HEK293 (cell line): Measurements from ENCODE around the gene ETNK1.

Experiments used
- BCL11B ChIP-seq: fragments of 450-650 bp; formaldehyde crosslinking; IDR thresholded peaks from 2 replicates; pipeline ENCODE4 v1.5.1; 2016; ENCODE audit warnings: low read depth, missing biosample characterization, missing genetic modification characterization
- INSM2 ChIP-seq: fragments of 450-650 bp; formaldehyde crosslinking; IDR thresholded peaks from 2 replicates; pipeline ENCODE4 v1.5.1; 2016; ENCODE audit warnings: missing biosample characterization, missing genetic modification characterization
- KLF9 ChIP-seq: fragments of 450-650 bp; formaldehyde crosslinking; IDR thresholded peaks from 2 replicates; pipeline ENCODE4 v1.5.1; 2016; ENCODE audit warnings: missing biosample characterization, missing genetic modification characterization, low read depth
- MZF1 ChIP-seq: fragments of 450-650 bp; formaldehyde crosslinking; IDR thresholded peaks from 2 replicates; pipeline ENCODE4 v1.5.1; 2017; ENCODE audit warnings: missing biosample characterization, missing genetic modification characterization, borderline replicate concordance
- OSR2 ChIP-seq: fragments of 450-650 bp; formaldehyde crosslinking; IDR thresholded peaks from 2 replicates; pipeline ENCODE4 v1.5.1; 2016; ENCODE audit warnings: missing biosample characterization, missing genetic modification characterization
- TSHZ1 ChIP-seq: fragments of 450-650 bp; formaldehyde crosslinking; IDR thresholded peaks from 2 replicates; pipeline ENCODE4 v1.5.1; 2016; ENCODE audit warnings: missing biosample characterization, missing genetic modification characterization, borderline replicate concordance
- YY1 ChIP-seq: fragments of 450-650 bp; formaldehyde crosslinking; IDR thresholded peaks from 2 replicates; pipeline ENCODE4 v1.5.1; 2018; ENCODE audit warnings: missing biosample characterization, missing genetic modification characterization
- ZFP69B ChIP-seq: fragments of 450-650 bp; formaldehyde crosslinking; IDR thresholded peaks from 2 replicates; pipeline ENCODE4 v1.5.1; 2016; ENCODE audit warnings: missing biosample characterization, missing genetic modification characterization
- ZNF10 ChIP-seq: fragments of 450-650 bp; formaldehyde crosslinking; IDR thresholded peaks from 2 replicates; pipeline ENCODE4 v1.5.1; 2017; ENCODE audit warnings: missing biosample characterization, missing genetic modification characterization
- ZNF121 ChIP-seq: fragments of 450-650 bp; formaldehyde crosslinking; IDR thresholded peaks from 2 replicates; pipeline ENCODE4 v1.5.1; 2016; ENCODE audit warnings: missing biosample characterization, missing genetic modification characterization
- ZNF148 ChIP-seq: fragments of 450-650 bp; formaldehyde crosslinking; IDR thresholded peaks from 2 replicates; pipeline ENCODE4 v1.5.0; 2017; ENCODE audit warnings: missing biosample characterization, missing genetic modification characterization, borderline replicate concordance
- ZNF174 ChIP-seq: fragments of 450-650 bp; formaldehyde crosslinking; IDR thresholded peaks from 2 replicates; pipeline ENCODE4 v1.5.0; 2017; ENCODE audit warnings: missing biosample characterization, mild to moderate bottlenecking, missing genetic modification characterization
- ZNF175 ChIP-seq: fragments of 450-650 bp; formaldehyde crosslinking; IDR thresholded peaks from 2 replicates; pipeline ENCODE4 v1.5.1; 2016; ENCODE audit warnings: missing biosample characterization, missing genetic modification characterization
- ZNF2 ChIP-seq: fragments of 450-650 bp; formaldehyde crosslinking; IDR thresholded peaks from 2 replicates; pipeline ENCODE4 v1.5.1; 2016; ENCODE audit warnings: missing biosample characterization, missing genetic modification characterization
- ZNF350 ChIP-seq: fragments of 450-650 bp; formaldehyde crosslinking; IDR thresholded peaks from 2 replicates; pipeline ENCODE4 v1.5.0; 2017; ENCODE audit warnings: missing biosample characterization, mild to moderate bottlenecking, missing genetic modification characterization
- ZNF366 ChIP-seq: fragments of 450-650 bp; formaldehyde crosslinking; conservative IDR thresholded peaks from 2 replicates; pipeline ENCODE4 v1.5.1; 2016; ENCODE audit warnings: missing biosample characterization, missing genetic modification characterization
- ZNF37A ChIP-seq: fragments of 450-650 bp; IDR thresholded peaks from 2 replicates; pipeline ENCODE4 v1.5.1; 2018; ENCODE audit warnings: missing biosample characterization, missing genetic modification characterization
- ZNF600 ChIP-seq: fragments of 450-650 bp; formaldehyde crosslinking; IDR thresholded peaks from 2 replicates; pipeline ENCODE4 v1.5.1; 2016; ENCODE audit warnings: missing biosample characterization, missing genetic modification characterization
- ZNF610 ChIP-seq: fragments of 450-650 bp; formaldehyde crosslinking; IDR thresholded peaks from 2 replicates; pipeline ENCODE4 v1.5.1; 2016; ENCODE audit warnings: missing biosample characterization, missing genetic modification characterization, borderline replicate concordance
- ZNF624 ChIP-seq: fragments of 450-650 bp; formaldehyde crosslinking; IDR thresholded peaks from 2 replicates; pipeline ENCODE4 v1.5.1; 2017; ENCODE audit warnings: missing biosample characterization, missing genetic modification characterization
- ZNF660 ChIP-seq: fragments of 450-650 bp; IDR thresholded peaks from 2 replicates; pipeline ENCODE4 v1.5.1; 2018; ENCODE audit warnings: missing biosample characterization, mild to moderate bottlenecking, missing genetic modification characterization
- ZNF76 ChIP-seq: fragments of 450-650 bp; formaldehyde crosslinking; IDR thresholded peaks from 2 replicates; pipeline ENCODE4; 2016; ENCODE audit warnings: low read depth, missing biosample characterization, missing genetic modification characterization, borderline replicate concordance
- ZNF785 ChIP-seq: fragments of 450-650 bp; formaldehyde crosslinking; IDR thresholded peaks from 2 replicates; pipeline ENCODE4 v1.5.1; 2016; ENCODE audit warnings: missing biosample characterization, missing genetic modification characterization
- TF ChIP-seq, protein P1 (sequence below): fragments of 450-650 bp; formaldehyde crosslinking; IDR thresholded peaks from 2 replicates; pipeline ENCODE4 v1.5.1; 2016; ENCODE audit warnings: missing biosample characterization, missing genetic modification characterization
- TF ChIP-seq, protein P2 (sequence below): fragments of 450-650 bp; formaldehyde crosslinking; IDR thresholded peaks from 2 replicates; pipeline ENCODE4 v1.5.1; 2017; ENCODE audit warnings: missing biosample characterization, missing genetic modification characterization

Gene ETNK1

GRCh38 chr12:22624870-22625761, at the start of gene ETNK1 (continued):
- TF ChIP-seq TSHZ1 (peak; percentile 13; the same call in 1 of the 2 replicates), ZNF10 (peak; percentile 37; the same call in 1 of the 2 replicates), KLF9 (tag by site-specific recombination) (peak; percentile 74; the same call in 1 of the 2 replicates), INSM2 (tag by site-specific recombination) (peak; percentile 73; the same call in 1 of the 2 replicates), ZNF2 (tag by site-specific recombination) (peak; percentile 82; the same call in 1 of the 2 replicates), ZNF76 (tag by site-specific recombination) (peak; percentile 91), ZNF660 (tag by site-specific recombination) (peak; percentile 70; the same call in 1 of the 2 replicates), ZNF174 (no peak), MZF1 (tag by site-specific recombination) (no peak), ZFP69B (tag by site-specific recombination) (peak; percentile 56; the same call in 1 of the 2 replicates), ZNF175 (tag by site-specific recombination) (no peak), ZNF37A (tag by site-specific recombination) (no peak), ZNF121 (tag by site-specific recombination) (no peak), ZNF350 (tag by site-specific recombination) (no peak), ZNF600 (tag by site-specific recombination) (peak; percentile 97), OSR2 (tag by site-specific recombination) (no peak), BCL11B (tag by site-specific recombination) (no peak), YY1 (tag by site-specific recombination) (peak; percentile 47; the same call in 1 of the 2 replicates), ZNF785 (tag by site-specific recombination) (no peak), ZNF610 (tag by site-specific recombination) (peak; percentile 33; the same call in 1 of the 2 replicates), ZNF624 (tag by site-specific recombination) (no peak), ZNF366 (tag by site-specific recombination) (no peak), ZNF148 (tag by site-specific recombination) (no peak)
- TF ChIP-seq, protein P1, sequence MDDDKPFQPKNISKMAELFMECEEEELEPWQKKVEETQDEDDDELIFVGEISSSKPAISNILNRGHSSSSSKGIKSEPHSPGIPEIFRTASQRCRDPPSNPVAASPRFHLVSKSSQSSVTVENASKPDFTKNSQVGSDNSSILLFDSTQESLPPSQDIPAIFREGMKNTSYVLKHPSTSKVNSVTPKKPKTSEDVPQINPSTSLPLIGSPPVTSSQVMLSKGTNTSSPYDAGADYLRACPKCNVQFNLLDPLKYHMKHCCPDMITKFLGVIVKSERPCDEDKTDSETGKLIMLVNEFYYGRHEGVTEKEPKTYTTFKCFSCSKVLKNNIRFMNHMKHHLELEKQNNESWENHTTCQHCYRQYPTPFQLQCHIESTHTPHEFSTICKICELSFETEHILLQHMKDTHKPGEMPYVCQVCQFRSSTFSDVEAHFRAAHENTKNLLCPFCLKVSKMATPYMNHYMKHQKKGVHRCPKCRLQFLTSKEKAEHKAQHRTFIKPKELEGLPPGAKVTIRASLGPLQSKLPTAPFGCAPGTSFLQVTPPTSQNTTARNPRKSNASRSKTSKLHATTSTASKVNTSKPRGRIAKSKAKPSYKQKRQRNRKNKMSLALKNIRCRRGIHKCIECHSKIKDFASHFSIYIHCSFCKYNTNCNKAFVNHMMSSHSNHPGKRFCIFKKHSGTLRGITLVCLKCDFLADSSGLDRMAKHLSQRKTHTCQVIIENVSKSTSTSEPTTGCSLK (tag by site-specific recombination): no peak
- TF ChIP-seq, protein P2, sequence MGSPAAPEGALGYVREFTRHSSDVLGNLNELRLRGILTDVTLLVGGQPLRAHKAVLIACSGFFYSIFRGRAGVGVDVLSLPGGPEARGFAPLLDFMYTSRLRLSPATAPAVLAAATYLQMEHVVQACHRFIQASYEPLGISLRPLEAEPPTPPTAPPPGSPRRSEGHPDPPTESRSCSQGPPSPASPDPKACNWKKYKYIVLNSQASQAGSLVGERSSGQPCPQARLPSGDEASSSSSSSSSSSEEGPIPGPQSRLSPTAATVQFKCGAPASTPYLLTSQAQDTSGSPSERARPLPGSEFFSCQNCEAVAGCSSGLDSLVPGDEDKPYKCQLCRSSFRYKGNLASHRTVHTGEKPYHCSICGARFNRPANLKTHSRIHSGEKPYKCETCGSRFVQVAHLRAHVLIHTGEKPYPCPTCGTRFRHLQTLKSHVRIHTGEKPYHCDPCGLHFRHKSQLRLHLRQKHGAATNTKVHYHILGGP (tag by site-specific recombination): no peak
